Calu3 (cell line): Measurements from ENCODE around the gene PARD3. TPM values are rescaled to one million over a fixed set of nuclear protein-coding genes. Genes with fewer than 3 reads are reported as not detected.

ENCODE experiments used
- BruUV-seq: library from RNA; stranded (reverse); fragments of 400-500 nt; replicated peaks from 2 replicates; lab custom pipeline; 2021; lab: Mats Ljungman, UMichigan
- CTCF ChIA-PET: fragments of 300-600 bp; sonication (Branson Sonifier 250); formaldehyde crosslinking; loops from one replicate; lab custom pipeline; 2022; ENCODE audit warnings: antibody characterized with exemption; lab: Charles Lee
- DNase-seq: peaks from one replicate; pipeline ENCODE4 v3.0.0; 2022
- H3K27ac Mint-ChIP-seq: one replicate; pipeline ENCODE4 v1.8.0; 2022; ENCODE audit warnings: mixed read lengths; ENCODE audit not compliant: unreplicated experiment
- H3K27me3 Mint-ChIP-seq: one replicate; pipeline ENCODE4 v1.8.0; 2022; ENCODE audit warnings: mixed read lengths; ENCODE audit not compliant: unreplicated experiment
- H3K36me3 Mint-ChIP-seq: one replicate; pipeline ENCODE4 v1.8.0; 2022; ENCODE audit warnings: mild to moderate bottlenecking, moderate library complexity, mixed read lengths; ENCODE audit not compliant: insufficient read depth, unreplicated experiment
- H3K4me1 Mint-ChIP-seq: one replicate; pipeline ENCODE4 v1.8.0; 2022; ENCODE audit warnings: mild to moderate bottlenecking, low read depth, mixed read lengths; ENCODE audit not compliant: unreplicated experiment
- H3K4me3 Mint-ChIP-seq: one replicate; pipeline ENCODE4 v1.8.0; 2022; ENCODE audit warnings: mild to moderate bottlenecking, low read depth, moderate library complexity, mixed read lengths; ENCODE audit not compliant: unreplicated experiment
- H3K9me3 Mint-ChIP-seq: one replicate; pipeline ENCODE4 v1.8.0; 2022; ENCODE audit warnings: low read depth, mixed read lengths; ENCODE audit not compliant: unreplicated experiment
- CTCF ChIP-seq: fragments of 200-600 bp; IDR thresholded peaks from one replicate; pipeline ENCODE4 v1.8.0; 2022; ENCODE audit warnings: antibody characterized with exemption; ENCODE audit not compliant: unreplicated experiment
- intact Hi-C: fragments of 100-400 bp; cut with micrococcal nuclease; formaldehyde crosslinking; loops from one replicate; pipeline ENCODE4 v1.10.0; 2022; ENCODE audit not compliant: unreplicated experiment
- total RNA-seq: library from RNA; stranded (reverse); gene quantifications from 2 replicates; pipeline ENCODE4 v1.2.3, GENCODE V29; 2022

PARD3 gene
- total RNA-seq, 1 experiment from 2014 or later: 62.4 TPM

DNA sequence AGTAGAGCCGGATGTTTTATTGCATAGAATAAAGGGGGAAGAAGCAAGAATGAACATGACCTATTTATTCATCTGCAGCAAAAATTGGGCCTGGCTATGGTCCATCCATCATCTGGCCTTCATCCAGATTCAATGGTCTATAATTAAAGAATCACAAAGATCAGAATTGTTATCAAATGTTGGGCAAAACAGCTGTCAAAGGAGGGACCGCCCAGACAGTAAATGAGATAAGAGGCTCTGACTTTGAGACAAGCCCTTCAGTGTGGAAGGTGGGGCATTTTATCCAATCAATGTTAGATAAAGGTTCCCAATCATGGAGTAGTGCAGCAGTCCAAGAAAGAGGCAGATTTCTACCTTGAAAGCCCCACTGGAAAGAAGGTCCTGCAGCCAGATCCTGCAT is 153.5 kb downstream of the PARD3 start:
- no peak for TF ChIP-seq CTCF
- H3K36me3 Mint-ChIP-seq: no peaks in the 10 kb centered on the region
- H3K9me3 Mint-ChIP-seq: no peaks in the 10 kb centered on the region
- H3K27ac Mint-ChIP-seq: no peak overlapping the region
- no peaks in the 10 kb centered on the region for H3K27me3 Mint-ChIP-seq
- no TSS peak for BruUV-seq
- DNase-seq: no peak
- peaks cover 18% of the 10 kb centered on the region for H3K4me1 Mint-ChIP-seq
- CTCF ChIA-PET: no interaction called here
- intact Hi-C loops: no loop called here
- H3K4me3 Mint-ChIP-seq: no peak overlapping the region

DNA sequence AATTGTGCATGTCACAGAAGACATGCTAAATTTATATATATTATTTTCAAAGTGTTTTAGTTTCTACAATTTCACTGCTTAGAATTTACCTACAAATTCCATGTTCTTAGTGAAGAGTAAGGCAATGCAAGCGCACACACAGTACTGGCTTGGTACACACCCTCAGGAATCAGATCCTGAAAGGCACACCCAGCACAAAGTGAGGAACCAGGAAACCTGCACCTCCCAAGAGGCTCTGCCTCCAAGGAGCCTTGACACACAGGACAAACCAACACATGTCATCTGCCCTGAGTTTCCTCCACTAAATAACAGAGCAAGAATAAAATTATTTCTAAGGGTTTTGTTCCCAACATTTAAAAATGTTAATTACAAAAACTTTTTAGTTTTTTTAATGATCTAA is 156.2 kb downstream of the PARD3 start:
- H3K4me1 Mint-ChIP-seq: peaks cover 28% of the 10 kb centered on the region
- no peaks in the 10 kb centered on the region for H3K27me3 Mint-ChIP-seq
- CTCF ChIA-PET: interaction anchor here (0.7 kb wide), 1 partner anchor 1136 kb away, joined by 4 read pairs; no protein-coding TSS in a partner anchor
- no TSS peak for BruUV-seq
- DNase-seq: no peak
- no peak for TF ChIP-seq CTCF
- H3K4me3 Mint-ChIP-seq: no peak overlapping the region
- intact Hi-C loops: loop anchor here (1.0 to 5.0 kb wide), 2 partner anchors 39 to 303 kb away; no protein-coding TSS in a partner anchor
- no peak overlapping the region for H3K27ac Mint-ChIP-seq
- no peaks in the 10 kb centered on the region for H3K36me3 Mint-ChIP-seq
- no peaks in the 10 kb centered on the region for H3K9me3 Mint-ChIP-seq

DNA sequence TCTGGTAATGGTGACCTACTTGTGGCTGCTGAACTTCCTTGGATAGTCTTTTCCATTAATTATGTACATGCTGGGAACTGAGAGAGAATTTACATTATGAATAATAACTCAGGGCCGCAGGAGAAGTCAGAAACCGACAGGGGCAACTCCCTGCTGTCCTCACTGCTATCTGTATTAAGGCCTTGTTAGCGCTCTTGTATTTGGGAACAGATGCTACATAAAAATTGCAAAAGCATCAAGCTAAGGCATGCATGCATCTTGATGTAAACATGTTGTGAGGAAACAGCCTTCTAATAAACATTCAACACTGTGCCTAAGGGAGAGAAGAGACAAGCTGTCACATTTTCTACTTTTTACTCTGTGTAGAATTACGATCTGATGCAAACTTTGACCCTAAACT is 158.4 kb downstream of the PARD3 start:
- TF ChIP-seq CTCF: no peak
- Mint-ChIP-seq H3K27me3 (no peaks in the 10 kb centered on the region), H3K9me3 (no peaks in the 10 kb centered on the region), H3K36me3 (no peaks in the 10 kb centered on the region), H3K27ac (no peak overlapping the region), H3K4me1 (peaks cover 42% of the 10 kb centered on the region), H3K4me3 (no peak overlapping the region)
- intact Hi-C loops: loop anchor here (5.0 kb wide), 1 partner anchor 306 kb away; no protein-coding TSS in a partner anchor
- DNase-seq: no peak
- no TSS peak for BruUV-seq
- CTCF ChIA-PET: interaction anchor here (1.1 kb wide), 1 partner anchor 15 kb away, joined by 3 read pairs; no protein-coding TSS in a partner anchor

DNA sequence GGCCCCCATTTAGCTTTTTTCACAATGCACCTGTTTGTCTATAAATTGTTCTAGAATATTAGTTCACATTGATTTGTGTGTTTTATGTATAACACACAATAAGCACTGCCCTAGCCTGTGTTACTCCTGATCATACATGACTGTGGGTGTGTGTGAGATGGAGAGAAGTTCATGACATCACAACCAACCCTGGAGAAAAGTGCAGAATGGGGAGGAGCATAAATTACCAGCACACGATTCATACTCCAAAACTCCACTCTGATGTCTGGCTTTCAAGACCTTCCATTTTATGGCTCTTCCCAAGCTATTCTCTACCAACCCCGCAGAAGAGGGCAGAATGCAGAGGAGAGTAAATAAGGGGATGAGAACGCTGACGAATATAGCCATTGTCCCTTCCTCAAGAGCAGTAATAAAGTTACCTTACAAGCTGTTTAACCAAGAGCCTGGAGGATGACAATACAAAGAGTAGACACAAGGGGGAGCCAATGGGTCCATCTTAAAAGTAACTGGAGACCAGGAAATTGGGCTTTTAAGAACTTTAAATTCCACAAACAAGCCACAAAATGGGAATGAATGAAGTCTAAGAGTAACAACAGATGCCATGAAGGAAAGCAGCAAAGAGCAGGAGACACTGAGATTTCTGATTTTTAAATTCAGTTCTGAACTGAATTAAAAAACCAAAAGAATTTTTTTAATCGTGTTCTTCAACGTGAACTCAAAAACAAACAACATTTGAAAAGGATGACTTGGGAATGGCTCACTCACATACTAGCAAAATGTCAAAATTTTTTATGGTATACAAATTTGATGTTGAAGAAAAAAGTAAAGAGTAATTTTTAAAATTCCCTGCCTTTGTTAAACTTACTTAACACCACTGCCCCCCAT is 159.6 kb downstream of the PARD3 start:
- Mint-ChIP-seq H3K9me3 (no peaks in the 10 kb centered on the region), H3K36me3 (no peaks in the 10 kb centered on the region), H3K27me3 (no peaks in the 10 kb centered on the region), H3K4me1 (peaks cover 42% of the 10 kb centered on the region), H3K4me3 (no peak overlapping the region), H3K27ac (peak overlapping the region; percentile 31)
- CTCF ChIA-PET: interaction anchor here (0.6 to 1.1 kb wide), 3 partner anchors 14 to 339 kb away, joined by 3 read pairs; no protein-coding TSS in a partner anchor
- peak; percentile 69 for TF ChIP-seq CTCF
- intact Hi-C loops: loop anchor here (5.0 kb wide), 1 partner anchor 307 kb away; no protein-coding TSS in a partner anchor
- peak; percentile 74 for DNase-seq
- no TSS peak for BruUV-seq
